GM06990 (cell line): Measurements from ENCODE around the gene MBOAT1.

Experiments used
- DNase-seq: peaks from one replicate; pipeline ENCODE4 v3.0.0-alpha.2; 2011; ENCODE audit not compliant: insufficient read length; ENCODE audit errors: extremely low read depth
- H3K27me3 ChIP-seq: replicated peaks from 2 replicates; pipeline ENCODE4 v1.6.0; 2011; ENCODE audit warnings: low read length; ENCODE audit not compliant: control insufficient read depth, insufficient read depth
- H3K36me3 ChIP-seq: 2 replicates; pipeline ENCODE4 v1.5.1; 2011; ENCODE audit warnings: low read length; ENCODE audit not compliant: control insufficient read depth, insufficient read depth
- H3K4me3 ChIP-seq: replicated peaks from 2 replicates; pipeline ENCODE4 v1.5.1; 2011; ENCODE audit warnings: low read depth, mild to moderate bottlenecking, control low read depth, low read length
- TF ChIP-seq, protein P1 (sequence below): IDR thresholded peaks from 2 replicates; pipeline ENCODE4 v1.5.1; 2011; ENCODE audit warnings: low read length, control low read depth, mild to moderate bottlenecking, inconsistent platforms; ENCODE audit not compliant: insufficient read depth, poor library complexity, severe bottlenecking

The MBOAT1 gene, protein sequence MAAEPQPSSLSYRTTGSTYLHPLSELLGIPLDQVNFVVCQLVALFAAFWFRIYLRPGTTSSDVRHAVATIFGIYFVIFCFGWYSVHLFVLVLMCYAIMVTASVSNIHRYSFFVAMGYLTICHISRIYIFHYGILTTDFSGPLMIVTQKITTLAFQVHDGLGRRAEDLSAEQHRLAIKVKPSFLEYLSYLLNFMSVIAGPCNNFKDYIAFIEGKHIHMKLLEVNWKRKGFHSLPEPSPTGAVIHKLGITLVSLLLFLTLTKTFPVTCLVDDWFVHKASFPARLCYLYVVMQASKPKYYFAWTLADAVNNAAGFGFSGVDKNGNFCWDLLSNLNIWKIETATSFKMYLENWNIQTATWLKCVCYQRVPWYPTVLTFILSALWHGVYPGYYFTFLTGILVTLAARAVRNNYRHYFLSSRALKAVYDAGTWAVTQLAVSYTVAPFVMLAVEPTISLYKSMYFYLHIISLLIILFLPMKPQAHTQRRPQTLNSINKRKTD

DNA sequence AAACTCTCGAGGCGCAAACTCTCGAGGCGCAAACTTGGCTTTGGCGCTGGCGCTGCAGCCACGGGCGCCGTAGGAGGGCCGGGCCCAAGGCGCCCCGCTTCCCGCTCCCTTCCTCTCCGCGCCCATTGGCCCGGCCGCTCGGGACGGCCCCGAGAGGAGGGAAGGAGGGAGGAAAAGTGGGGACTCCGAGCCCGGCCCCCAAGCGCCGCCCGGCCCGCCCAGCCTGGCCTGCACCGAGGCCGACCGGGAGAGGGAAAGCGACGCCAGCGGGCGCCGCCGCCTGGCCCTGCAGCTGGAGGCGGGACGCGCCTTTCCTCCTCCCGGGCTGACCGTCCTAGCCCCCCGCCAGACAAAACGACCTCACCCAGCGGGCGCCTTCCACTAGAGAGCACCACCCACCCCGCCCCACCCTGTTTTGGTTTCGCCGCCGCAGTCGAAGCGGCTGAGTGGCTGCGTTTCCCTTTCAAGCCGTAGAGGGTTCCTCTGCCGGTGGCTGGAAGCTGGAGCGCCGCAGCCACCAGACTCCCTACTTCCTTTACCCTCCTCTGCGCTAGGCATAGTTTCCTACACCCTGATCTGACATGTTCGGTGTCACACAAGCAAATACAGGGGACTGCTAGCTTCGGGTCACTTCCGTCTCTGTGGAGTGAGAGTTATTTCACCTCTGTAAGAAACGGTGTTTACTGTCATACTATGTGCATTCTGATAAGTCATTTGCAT lies at the start of gene MBOAT1:
MBOAT1 (minus strand) TSS at position 78 of the 720 bp plus-strand sequence. CDS start 235 bp downstream, outside the sequence.
- Histone ChIP-seq H3K4me3 (peak within 1 kb of the TSS; percentile 77), H3K27me3 (no peaks in the 10 kb centered on the region), H3K36me3 (no peaks in the 10 kb centered on the region)
- TF ChIP-seq, protein P1, sequence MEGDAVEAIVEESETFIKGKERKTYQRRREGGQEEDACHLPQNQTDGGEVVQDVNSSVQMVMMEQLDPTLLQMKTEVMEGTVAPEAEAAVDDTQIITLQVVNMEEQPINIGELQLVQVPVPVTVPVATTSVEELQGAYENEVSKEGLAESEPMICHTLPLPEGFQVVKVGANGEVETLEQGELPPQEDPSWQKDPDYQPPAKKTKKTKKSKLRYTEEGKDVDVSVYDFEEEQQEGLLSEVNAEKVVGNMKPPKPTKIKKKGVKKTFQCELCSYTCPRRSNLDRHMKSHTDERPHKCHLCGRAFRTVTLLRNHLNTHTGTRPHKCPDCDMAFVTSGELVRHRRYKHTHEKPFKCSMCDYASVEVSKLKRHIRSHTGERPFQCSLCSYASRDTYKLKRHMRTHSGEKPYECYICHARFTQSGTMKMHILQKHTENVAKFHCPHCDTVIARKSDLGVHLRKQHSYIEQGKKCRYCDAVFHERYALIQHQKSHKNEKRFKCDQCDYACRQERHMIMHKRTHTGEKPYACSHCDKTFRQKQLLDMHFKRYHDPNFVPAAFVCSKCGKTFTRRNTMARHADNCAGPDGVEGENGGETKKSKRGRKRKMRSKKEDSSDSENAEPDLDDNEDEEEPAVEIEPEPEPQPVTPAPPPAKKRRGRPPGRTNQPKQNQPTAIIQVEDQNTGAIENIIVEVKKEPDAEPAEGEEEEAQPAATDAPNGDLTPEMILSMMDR, result peak; percentile 25
- DNase-seq, result peak; percentile 88

DNA sequence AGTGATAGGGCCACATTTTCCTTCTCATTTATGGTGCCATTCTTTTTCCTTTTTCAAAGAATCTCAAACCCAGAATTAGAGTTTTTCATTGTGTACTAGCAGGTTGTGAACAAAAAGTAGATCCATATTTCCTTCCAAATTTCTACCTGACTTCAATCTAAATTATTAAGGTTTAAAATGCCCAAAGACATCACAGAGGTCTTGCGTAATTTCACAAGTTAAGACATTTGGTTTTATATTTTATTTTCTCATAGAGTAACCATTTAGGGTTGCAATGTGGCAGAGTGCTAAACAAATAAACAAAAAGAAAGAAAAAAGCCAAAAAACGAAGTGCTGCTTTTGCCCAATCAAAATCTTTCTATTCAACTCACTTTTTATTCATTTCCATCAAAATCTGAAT lies 49.4 kb upstream of the MBOAT1 start:
- H3K4me3 ChIP-seq, result no peak overlapping the region
- H3K36me3 ChIP-seq, result no peaks in the 10 kb centered on the region
- DNase-seq, result no peak
- H3K27me3 ChIP-seq, result no peaks in the 10 kb centered on the region
- TF ChIP-seq, protein P1, result no peak

- TF ChIP-seq, protein P1, result no peak
- H3K4me3 ChIP-seq, result no peak overlapping the region
- DNase-seq, result no peak
- no peaks in the 10 kb centered on the region for H3K27me3 ChIP-seq
- no peaks in the 10 kb centered on the region for H3K36me3 ChIP-seq
These were observed 48.1 kb upstream of the MBOAT1 start for GRCh38 chr6:20260360-20260759.

DNA sequence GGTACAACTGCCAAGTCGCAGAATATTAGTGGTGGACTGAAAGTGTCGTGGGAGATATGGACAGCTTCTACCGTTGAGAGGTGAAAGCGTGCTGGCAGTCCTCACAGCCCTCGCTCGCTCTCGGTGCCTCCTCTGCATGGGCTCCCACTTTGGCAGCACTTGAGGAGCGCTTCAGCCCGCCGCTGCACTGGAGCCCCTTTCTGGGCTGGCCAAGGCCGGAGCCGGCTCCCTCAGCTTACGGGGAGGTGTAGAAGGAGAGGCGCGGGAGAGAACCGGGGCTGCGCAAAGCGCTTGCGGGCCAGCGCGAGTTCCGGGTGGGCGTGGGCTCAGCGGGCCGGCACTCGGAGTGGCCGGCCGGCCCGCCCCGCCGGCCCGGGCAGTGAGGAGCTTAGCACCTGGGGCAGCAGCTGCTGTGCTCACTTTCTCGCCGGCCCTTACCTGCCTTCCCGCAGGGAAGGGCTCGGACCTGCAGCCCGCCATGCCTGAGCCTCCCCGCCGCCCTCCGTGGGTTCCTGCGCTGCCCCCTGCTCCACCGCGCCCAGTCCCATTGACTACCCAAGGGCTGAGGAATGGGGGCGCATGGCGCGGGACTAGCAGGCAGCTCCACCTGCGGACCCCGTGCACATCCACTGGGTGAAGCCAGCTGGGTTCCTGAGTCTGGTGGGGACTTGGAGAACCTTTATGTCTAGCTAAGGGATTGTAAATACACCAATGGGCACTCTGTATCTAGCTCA lies 47.2 kb upstream of the MBOAT1 start:
- Histone ChIP-seq H3K27me3 (no peaks in the 10 kb centered on the region), H3K4me3 (no peak overlapping the region), H3K36me3 (no peaks in the 10 kb centered on the region)
- DNase-seq, result no peak
- TF ChIP-seq, protein P1, result no peak

DNA sequence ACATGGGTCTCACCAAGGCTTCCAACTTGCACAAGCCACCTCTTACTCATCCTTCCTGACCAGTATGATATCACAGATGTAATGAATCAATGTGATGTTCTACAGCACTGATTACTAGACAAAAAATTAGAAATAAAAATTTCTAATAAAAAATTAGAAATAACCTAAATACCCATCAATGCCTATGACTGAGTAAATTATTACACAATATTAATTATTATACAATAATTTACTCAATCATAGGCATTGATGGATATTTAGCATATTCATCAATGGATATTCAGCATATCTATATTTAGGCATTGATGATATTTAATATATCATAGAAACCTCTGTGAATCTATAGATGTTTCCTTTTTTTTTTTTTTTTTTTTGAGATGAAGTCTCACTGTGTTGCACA lies 43.2 kb upstream of the MBOAT1 start:
- DNase-seq, result no peak
- H3K4me3 ChIP-seq, result no peak overlapping the region
- TF ChIP-seq, protein P1, result no peak
- no peaks in the 10 kb centered on the region for H3K27me3 ChIP-seq
- H3K36me3 ChIP-seq, result no peaks in the 10 kb centered on the region
